Suprapubic skin (tissue), 3 donors: Measurements from ENCODE around the gene SWT1.

Experiments
- CTCF ChIP-seq, 2 donors: fragments of 200-600 bp in 1 of 2; fragments of 450-650 bp in 1 of 2; sonication (generic) in 1 of 2; IDR thresholded peaks; one replicate each; pipeline ENCODE4 v1.5.1; 2016 to 2019; ENCODE audit warnings: antibody characterized with exemption in 2 of 2, mild to moderate bottlenecking in 1 of 2, moderate library complexity in 1 of 2
- POLR2A ChIP-seq, 2 donors: fragments of 450-650 bp; IDR thresholded peaks; one replicate each; pipeline ENCODE4 v1.6.1; 2017; ENCODE audit warnings: antibody characterized with exemption in 2 of 2, mild to moderate bottlenecking in 2 of 2, moderate library complexity in 2 of 2

GRCh38 chr1:185193756-185194155 is 36.8 kb downstream of the SWT1 start:
- TF ChIP-seq CTCF (IDR thresholded peaks at IDR 0.05) (no peak), POLR2A (IDR thresholded peaks at IDR 0.05) (no peak)
